ENCODE results near the gene GPR84.

GRCh38 chr12:54328595-54329337 is 35.5 kb downstream of the GPR84 start:
- TF ChIP-seq CTCF (IDR thresholded peaks at IDR 0.05) (no peak), POLR2A (IDR thresholded peaks at IDR 0.05) (no peak)

All from adrenal gland (tissue), 5 donors.